Esophagus squamous epithelium (tissue), 4 donors: ENCODE measurements around the gene REELD1.

Experiments
- CTCF ChIP-seq, 6 experiments: fragments of 450-650 bp in 4 of 6; fragments of 200-600 bp in 2 of 6; sonication (generic) in 2 of 6; IDR thresholded peaks; one replicate each; pipeline ENCODE4 v1.5.1; 2016 to 2019; ENCODE audit warnings: antibody characterized with exemption in 6 of 6, mild to moderate bottlenecking in 4 of 6, moderate library complexity in 4 of 6
- POLR2A ChIP-seq, 4 donors: fragments of 450-650 bp; IDR thresholded peaks; one replicate each; pipeline ENCODE4 v1.6.1; 2017; ENCODE audit warnings: antibody characterized with exemption in 4 of 4, mild to moderate bottlenecking in 4 of 4, moderate library complexity in 3 of 4

- TF ChIP-seq CTCF (IDR thresholded peaks at IDR 0.05), result no peak
- no peak for TF ChIP-seq POLR2A (IDR thresholded peaks at IDR 0.05)
Measured at GRCh38 chr4:146255874-146256273, 41.5 kb downstream of the REELD1 start.
